GF-D8 (cell line): ENCODE measurements around the gene MBD6.
"Not testable (repeated sequence)": the region's sequence is repeated elsewhere in the genome, so short reads cannot be mapped to it uniquely, and the experiment has no call there.

Experiments
- DNase-seq: peaks from one replicate; lab custom pipeline; 2025; lab: John Stamatoyannopoulos, UW

Gene MBD6

DNA sequence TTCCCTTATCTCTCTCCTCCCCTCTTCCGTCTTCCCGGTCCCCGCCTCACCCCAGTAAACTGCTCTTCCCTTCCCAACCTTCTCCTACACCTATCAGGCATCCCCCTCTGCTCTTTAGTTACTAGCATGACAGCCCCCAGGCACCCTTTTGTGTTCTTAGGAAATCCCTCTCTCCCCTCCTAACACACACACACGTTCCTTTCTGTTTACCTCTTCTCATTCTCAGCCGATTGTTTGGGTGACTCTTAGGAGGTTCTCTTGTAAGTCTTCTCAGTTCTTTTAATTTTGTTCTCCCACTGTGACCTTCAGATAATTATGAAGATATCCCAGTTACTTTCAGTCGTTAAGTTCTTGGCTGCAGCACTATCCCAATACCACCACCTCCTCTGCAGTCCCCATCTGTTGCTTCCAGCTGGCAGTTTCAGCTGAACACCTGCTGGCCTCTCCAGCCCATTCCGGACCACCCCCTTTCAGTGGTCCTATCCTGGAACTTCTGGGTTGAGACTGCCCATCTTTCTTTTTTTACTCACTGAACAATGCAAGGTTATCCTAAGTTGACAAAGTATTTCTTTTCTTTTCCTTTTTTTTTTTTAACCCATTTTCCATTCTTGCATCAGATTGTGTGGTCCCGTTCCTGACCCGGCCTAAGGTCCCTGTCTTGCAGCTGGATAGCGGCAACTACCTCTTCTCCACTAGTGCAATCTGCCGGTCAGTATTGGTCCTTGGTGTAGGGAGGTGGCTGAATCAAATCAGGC lies 34.0 kb upstream of the MBD6 start:
- DNase-seq = no peak

DNA sequence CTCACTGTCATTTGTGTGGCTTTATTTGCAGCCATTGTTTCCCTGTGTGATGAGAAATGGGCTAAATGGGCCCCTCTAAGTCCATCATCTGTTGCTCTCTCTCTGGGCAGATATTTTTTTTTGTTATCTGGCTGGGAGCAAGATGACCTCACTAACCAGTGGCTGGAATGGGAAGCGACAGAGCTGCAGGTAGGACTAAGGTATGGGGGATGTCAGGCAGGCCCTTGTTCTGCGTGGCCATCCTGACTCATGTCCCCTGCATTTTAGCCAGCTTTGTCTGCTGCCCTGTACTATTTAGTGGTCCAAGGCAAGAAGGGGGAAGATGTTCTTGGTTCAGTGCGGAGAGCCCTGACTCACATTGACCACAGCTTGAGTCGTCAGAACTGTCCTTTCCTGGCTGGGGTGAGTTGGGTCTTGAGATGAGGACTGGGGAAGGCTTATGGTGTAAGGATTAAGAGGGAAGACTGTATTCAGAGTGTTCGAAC lies 33.4 kb upstream of the MBD6 start:
- DNase-seq = no peak

- DNase-seq = no peak
Measured at GRCh38 chr12:57490126-57490525, 32.5 kb upstream of the MBD6 start.

GRCh38 chr12:57491393-57492280 lies 31.0 kb upstream of the MBD6 start:
- DNase-seq = no peak

DNA sequence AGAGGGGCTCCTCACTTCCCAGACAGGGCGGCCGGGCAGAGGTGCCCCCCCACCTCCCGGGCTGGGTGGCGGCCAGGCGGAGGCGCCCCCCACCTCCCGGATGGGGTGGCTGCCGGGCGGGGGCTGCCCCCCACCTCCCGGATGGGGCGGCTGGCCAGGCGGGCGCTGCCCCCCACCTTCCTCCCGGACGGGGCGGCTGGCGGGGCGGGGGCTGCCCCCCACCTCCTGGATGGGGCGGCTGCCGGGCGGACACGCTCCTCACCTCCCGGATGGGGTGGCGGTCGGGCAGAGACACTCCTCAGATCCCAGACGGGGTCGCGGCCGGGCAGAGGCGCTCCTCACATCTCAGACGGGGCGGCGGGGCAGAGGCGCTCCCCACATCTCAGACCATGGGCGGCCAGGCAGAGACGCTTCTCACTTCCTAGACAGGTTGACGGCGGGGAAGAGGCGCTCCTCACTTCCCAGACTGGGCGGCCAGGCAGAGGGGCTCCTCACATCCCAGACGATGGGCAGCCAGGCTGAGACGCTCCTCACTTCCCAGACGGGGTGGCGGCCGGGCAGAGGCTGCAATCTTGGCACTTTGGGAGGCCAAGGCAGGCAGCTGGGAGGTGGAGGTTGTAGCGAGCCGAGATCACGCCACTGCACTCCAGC lies 27.4 kb upstream of the MBD6 start:
- DNase-seq = not testable (repeated sequence)

- no peak for DNase-seq
Measured at GRCh38 chr12:57496822-57497221, 25.8 kb upstream of the MBD6 start.

GRCh38 chr12:57497223-57498131 lies 25.1 kb upstream of the MBD6 start:
- no peak for DNase-seq

DNA sequence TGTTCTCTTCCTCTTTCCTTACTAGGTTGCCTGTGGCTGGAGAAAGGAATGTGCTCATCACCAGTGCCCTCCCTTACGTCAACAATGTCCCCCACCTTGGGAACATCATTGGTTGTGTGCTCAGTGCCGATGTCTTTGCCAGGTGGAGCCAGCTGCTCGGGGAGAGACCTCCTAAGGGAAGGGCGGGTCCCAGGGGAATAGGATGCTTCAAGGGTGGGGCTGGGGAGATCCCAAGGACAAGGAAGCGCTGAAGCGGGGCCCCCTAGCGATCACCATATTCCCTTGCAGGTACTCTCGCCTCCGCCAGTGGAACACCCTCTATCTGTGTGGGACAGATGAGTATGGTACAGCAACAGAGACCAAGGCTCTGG lies 24.5 kb upstream of the MBD6 start:
- DNase-seq = no peak

- DNase-seq = no peak
Measured at GRCh38 chr12:57498571-57498970, 24.1 kb upstream of the MBD6 start.

DNA sequence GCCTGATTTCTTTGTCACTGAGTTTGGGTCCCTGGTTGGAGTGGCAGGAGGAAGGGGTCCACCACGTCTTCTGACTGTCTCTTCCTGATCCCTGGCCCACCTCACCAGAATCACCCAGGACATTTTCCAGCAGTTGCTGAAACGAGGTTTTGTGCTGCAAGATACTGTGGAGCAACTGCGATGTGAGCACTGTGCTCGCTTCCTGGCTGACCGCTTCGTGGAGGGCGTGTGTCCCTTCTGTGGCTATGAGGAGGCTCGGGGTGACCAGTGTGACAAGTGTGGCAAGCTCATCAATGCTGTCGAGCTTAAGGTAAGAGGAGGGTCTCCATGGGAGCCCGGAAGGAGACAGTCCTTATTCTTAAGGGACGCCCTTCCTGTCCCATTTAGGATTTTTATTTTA lies 22.4 kb upstream of the MBD6 start:
- DNase-seq = no peak

GRCh38 chr12:57502311-57502969 lies 20.2 kb upstream of the MBD6 start:
- DNase-seq = not testable (repeated sequence)

GRCh38 chr12:57506541-57506940 lies 16.1 kb upstream of the MBD6 start:
- DNase-seq = not testable (repeated sequence)

DNA sequence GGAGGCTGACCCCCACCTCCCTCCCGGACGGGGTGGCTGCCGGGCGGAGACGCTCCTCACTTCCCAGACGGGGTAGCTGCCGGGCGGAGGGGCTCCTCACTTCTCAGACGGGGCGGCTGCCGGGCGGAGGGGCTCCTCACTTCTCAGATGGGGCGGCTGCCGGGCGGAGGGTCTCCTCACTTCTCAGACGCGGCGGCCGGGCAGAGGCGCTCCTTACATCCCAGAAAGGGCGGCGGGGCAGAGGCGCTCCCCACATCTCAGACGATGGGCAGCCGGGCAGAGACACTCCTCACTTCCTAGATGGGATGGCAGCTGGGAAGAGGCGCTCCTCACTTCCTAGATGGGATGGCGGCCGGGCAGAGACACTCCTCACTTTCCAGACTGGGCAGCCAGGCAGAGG lies 14.8 kb upstream of the MBD6 start:
- not testable (repeated sequence) for DNase-seq

GRCh38 chr12:57511161-57511560 lies 11.5 kb upstream of the MBD6 start:
- DNase-seq = no peak

DNA sequence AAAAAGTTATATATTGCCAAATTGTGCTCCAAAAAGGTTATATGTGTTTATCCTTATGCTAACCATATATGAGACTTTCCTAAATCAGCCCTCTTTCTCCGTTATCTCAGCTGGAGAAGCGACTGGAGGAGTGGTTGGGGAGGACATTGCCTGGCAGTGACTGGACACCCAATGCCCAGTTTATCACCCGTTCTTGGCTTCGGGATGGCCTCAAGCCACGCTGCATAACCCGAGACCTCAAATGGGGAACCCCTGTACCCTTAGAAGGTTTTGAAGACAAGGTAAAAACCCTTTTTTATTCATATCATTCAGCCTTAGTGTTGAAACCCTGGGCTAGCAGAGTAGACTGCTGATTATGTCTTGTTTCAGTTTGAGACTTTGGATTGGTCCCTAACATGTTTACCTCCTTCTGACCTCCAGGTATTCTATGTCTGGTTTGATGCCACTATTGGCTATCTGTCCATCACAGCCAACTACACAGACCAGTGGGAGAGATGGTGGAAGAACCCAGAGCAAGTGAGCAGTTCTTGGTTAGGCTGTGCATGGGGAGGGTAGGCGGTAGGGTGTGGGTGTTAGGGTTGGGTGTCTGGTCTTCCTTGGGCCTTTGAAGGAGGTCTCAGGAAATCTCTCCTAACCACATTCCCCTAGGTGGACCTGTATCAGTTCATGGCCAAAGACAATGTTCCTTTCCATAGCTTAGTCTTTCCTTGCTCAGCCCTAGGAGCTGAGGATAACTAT lies 10.9 kb upstream of the MBD6 start:
- DNase-seq = no peak

DNA sequence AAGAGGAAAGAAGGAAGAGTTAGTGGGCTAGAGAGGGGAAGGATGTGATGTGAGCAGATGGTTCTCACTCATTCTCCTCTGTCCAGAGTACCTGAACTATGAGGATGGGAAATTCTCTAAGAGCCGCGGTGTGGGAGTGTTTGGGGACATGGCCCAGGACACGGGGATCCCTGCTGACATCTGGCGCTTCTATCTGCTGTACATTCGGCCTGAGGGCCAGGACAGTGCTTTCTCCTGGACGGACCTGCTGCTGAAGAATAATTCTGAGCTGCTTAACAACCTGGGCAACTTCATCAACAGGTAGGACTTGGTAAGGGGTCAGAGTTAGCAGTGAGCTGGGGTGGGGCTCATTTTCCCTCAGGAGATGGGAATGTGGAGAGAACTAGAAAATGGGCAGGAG lies 10.0 kb upstream of the MBD6 start:
- no peak for DNase-seq

GRCh38 chr12:57513266-57513665 lies 9.4 kb upstream of the MBD6 start:
- no peak for DNase-seq

GRCh38 chr12:57513677-57514076 lies 8.9 kb upstream of the MBD6 start:
- DNase-seq = not testable (repeated sequence)

GRCh38 chr12:57514246-57514645 lies 8.4 kb upstream of the MBD6 start:
- DNase-seq = not testable (repeated sequence)

DNA sequence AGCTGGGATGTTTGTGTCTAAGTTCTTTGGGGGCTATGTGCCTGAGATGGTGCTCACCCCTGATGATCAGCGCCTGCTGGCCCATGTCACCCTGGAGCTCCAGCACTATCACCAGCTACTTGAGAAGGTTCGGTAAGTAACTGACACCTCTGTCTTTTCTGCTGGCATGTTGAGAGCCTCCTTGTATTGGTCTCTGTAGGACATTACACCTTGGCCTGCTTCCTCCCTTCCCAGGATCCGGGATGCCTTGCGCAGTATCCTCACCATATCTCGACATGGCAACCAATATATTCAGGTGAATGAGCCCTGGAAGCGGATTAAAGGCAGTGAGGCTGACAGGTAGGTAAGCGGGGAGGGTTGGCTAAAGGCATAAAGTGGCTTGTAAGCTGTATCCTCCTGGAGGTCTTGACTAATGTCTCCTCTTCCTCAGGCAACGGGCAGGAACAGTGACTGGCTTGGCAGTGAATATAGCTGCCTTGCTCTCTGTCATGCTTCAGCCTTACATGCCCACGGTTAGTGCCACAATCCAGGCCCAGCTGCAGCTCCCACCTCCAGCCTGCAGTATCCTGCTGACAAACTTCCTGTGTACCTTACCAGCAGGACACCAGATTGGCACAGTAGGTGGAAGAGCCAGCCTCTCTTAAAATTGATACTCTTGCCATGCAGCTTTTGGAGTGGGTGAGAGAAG lies 7.8 kb upstream of the MBD6 start:
- DNase-seq = no peak
